ENCODE results near the gene LSP1. TPM values are rescaled to one million over a fixed set of nuclear protein-coding genes. Genes with fewer than 3 reads are reported as not detected.

Gene LSP1
- total RNA-seq, 2 donors from 2014 or later = 6.7 to 11.6 TPM

DNA sequence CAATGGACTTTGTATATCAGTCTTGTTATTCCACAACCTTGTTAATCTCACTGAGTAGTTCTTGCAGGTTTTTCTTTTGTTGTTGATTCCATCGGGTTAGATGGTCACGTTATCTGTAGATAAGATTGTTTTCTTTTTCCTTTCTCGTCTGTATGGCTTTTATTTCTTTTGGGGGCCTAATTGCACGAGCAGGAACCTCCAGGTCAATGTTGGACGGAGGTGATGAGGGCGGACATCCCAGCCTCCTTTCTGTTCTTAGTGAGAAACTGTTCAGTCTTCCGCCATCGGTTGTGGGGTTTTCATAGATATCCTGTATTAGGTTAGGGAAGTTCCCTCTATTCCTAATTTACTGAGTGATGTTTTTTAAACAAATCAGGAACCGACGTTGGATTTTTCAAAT, 43.6 kb downstream of the LSP1 start:
- WGBS = 65% methylated on average over 10 of the region's 10 CpGs

GRCh38 chr11:1896923-1897322, 44.0 kb downstream of the LSP1 start:
- Histone ChIP-seq H3K4me1 (replicated peaks) (no peaks in the 10 kb centered on the region), H3K4me3 (no peak overlapping the region), H3K36me3 (no peaks in the 10 kb centered on the region), H3K9me3 (no peaks in the 10 kb centered on the region), H3K27me3 (replicated peaks; ENCODE audit: insufficient read depth) (no peaks in the 10 kb centered on the region), H3K27ac (no peak overlapping the region)
- intact Hi-C loops (cut with DNase I) = no loop called here
- DNase-seq (ENCODE audit: low spot score) = no peak
- TF ChIP-seq POLR2AphosphoS5 (IDR thresholded peaks at IDR 0.05) (no peak), POLR2A (IDR thresholded peaks at IDR 0.05) (no peak)
- TF ChIP-seq, protein P1, sequence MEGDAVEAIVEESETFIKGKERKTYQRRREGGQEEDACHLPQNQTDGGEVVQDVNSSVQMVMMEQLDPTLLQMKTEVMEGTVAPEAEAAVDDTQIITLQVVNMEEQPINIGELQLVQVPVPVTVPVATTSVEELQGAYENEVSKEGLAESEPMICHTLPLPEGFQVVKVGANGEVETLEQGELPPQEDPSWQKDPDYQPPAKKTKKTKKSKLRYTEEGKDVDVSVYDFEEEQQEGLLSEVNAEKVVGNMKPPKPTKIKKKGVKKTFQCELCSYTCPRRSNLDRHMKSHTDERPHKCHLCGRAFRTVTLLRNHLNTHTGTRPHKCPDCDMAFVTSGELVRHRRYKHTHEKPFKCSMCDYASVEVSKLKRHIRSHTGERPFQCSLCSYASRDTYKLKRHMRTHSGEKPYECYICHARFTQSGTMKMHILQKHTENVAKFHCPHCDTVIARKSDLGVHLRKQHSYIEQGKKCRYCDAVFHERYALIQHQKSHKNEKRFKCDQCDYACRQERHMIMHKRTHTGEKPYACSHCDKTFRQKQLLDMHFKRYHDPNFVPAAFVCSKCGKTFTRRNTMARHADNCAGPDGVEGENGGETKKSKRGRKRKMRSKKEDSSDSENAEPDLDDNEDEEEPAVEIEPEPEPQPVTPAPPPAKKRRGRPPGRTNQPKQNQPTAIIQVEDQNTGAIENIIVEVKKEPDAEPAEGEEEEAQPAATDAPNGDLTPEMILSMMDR (IDR thresholded peaks at IDR 0.05) = no peak
- 74% methylated on average over 12 of the region's 12 CpGs for WGBS

More for the DNA sequence above, 43.6 kb downstream of the LSP1 start:
- DNase-seq (ENCODE audit: low spot score) = no peak
- Histone ChIP-seq H3K4me1 (replicated peaks) (no peaks in the 10 kb centered on the region), H3K9me3 (no peaks in the 10 kb centered on the region), H3K4me3 (no peak overlapping the region), H3K27ac (no peak overlapping the region), H3K36me3 (no peaks in the 10 kb centered on the region), H3K27me3 (replicated peaks; ENCODE audit: insufficient read depth) (no peaks in the 10 kb centered on the region)
- intact Hi-C loops (cut with DNase I) = no loop called here
- TF ChIP-seq POLR2AphosphoS5 (IDR thresholded peaks at IDR 0.05) = no peak
- no peak for TF ChIP-seq POLR2A (IDR thresholded peaks at IDR 0.05)
- TF ChIP-seq, protein P1 (IDR thresholded peaks at IDR 0.05) = no peak

DNA sequence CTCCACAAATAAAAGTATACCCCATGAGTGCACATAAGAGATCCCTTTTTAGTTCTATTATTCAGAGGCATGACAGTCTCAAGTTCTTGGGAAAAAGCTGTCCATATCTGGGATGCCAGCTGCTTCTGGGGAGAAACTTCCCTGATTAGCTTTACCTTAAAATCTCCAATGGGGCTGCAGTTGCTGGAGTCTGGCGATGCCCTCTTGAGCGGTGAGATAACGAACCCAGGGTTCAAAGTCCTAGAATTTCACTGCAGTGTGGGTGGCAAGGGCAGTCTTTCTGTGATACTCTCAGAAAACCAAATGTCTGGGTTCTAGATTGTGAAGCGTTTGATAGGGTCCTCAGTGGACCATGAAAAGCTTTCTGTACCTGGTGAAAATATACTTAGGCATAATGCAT, 46.2 kb downstream of the LSP1 start:
- H3K4me3 ChIP-seq = no peak overlapping the region
- 95% methylated on average over 4 of the region's 4 CpGs for WGBS
- DNase-seq (ENCODE audit: low spot score) = no peak
- no peaks in the 10 kb centered on the region for H3K27me3 ChIP-seq (replicated peaks; ENCODE audit: insufficient read depth)
- no peak overlapping the region for H3K27ac ChIP-seq
- no peaks in the 10 kb centered on the region for H3K4me1 ChIP-seq (replicated peaks)
- TF ChIP-seq POLR2A (IDR thresholded peaks at IDR 0.05) = no peak
- no peak for TF ChIP-seq POLR2AphosphoS5 (IDR thresholded peaks at IDR 0.05)
- H3K36me3 ChIP-seq = no peaks in the 10 kb centered on the region
- intact Hi-C loops (cut with DNase I) = no loop called here
- no peaks in the 10 kb centered on the region for H3K9me3 ChIP-seq

DNA sequence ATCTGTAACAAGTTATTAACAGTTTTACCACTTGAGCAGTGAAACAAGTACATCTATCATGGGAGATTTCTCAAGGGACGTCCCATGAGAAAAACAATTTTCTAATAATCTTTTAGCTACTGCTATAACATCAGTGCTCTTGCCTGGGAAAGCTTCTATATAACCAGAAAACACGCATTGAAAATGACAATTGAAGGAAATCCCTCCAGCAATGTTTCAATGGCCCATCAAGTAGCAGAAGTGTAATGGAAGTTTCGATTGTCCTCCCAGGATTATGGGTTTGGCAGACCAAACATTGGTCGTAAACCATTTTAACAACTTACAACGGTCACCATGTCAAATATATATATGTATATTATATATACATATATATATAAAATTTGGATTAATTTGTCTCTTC, 46.8 kb downstream of the LSP1 start:
- Histone ChIP-seq H3K4me1 (replicated peaks) (no peaks in the 10 kb centered on the region), H3K27me3 (replicated peaks; ENCODE audit: insufficient read depth) (no peaks in the 10 kb centered on the region), H3K36me3 (no peaks in the 10 kb centered on the region), H3K4me3 (no peak overlapping the region), H3K27ac (no peak overlapping the region), H3K9me3 (no peaks in the 10 kb centered on the region)
- DNase-seq (ENCODE audit: low spot score) = no peak
- 74% methylated on average over 5 of the region's 5 CpGs for WGBS
- no peak for TF ChIP-seq POLR2A (IDR thresholded peaks at IDR 0.05)
- intact Hi-C loops (cut with DNase I) = no loop called here

GRCh38 chr11:1906181-1906580, 53.3 kb downstream of the LSP1 start:
- no peak overlapping the region for H3K4me3 ChIP-seq
- no peaks in the 10 kb centered on the region for H3K4me1 ChIP-seq (replicated peaks)
- no peak for TF ChIP-seq POLR2AphosphoS5 (IDR thresholded peaks at IDR 0.05)
- TF ChIP-seq POLR2A (IDR thresholded peaks at IDR 0.05) = no peak
- TF ChIP-seq, protein P1 (IDR thresholded peaks at IDR 0.05) = no peak
- intact Hi-C loops (cut with DNase I) = no loop called here
- no peak overlapping the region for H3K27ac ChIP-seq
- H3K36me3 ChIP-seq = no peaks in the 10 kb centered on the region
- DNase-seq (ENCODE audit: low spot score) = no peak
- no peaks in the 10 kb centered on the region for H3K9me3 ChIP-seq
- no peaks in the 10 kb centered on the region for H3K27me3 ChIP-seq (replicated peaks; ENCODE audit: insufficient read depth)
- WGBS = 34% methylated on average over 5 of the region's 5 CpGs

GRCh38 chr11:1906611-1907423, 53.9 kb downstream of the LSP1 start:
- 60% methylated on average over 14 of the region's 14 CpGs for WGBS
- Histone ChIP-seq H3K9me3 (no peaks in the 10 kb centered on the region), H3K27ac (no peak overlapping the region), H3K27me3 (replicated peaks; ENCODE audit: insufficient read depth) (no peaks in the 10 kb centered on the region), H3K36me3 (no peaks in the 10 kb centered on the region), H3K4me1 (replicated peaks) (no peaks in the 10 kb centered on the region), H3K4me3 (no peak overlapping the region)
- DNase-seq (ENCODE audit: low spot score) = no peak
- intact Hi-C loops (cut with DNase I) = no loop called here
- TF ChIP-seq, protein P1 (IDR thresholded peaks at IDR 0.05) = no peak
- no peak for TF ChIP-seq POLR2A (IDR thresholded peaks at IDR 0.05)
- TF ChIP-seq POLR2AphosphoS5 (IDR thresholded peaks at IDR 0.05) = no peak
